ENCODE results near the gene PTGES3. TPM values are rescaled to one million over a fixed set of nuclear protein-coding genes. Genes with fewer than 3 reads are reported as not detected.
A peak's percentile ranks its signal among the peaks of the same experiment; 100 is the strongest.

Gene PTGES3
- total and polyA plus RNA-seq, 10 donors, result 80.6 to 163 (median 130) TPM

- H3K4me3 ChIP-seq, result peak within 1 kb of the TSS; percentile 64 to 98 (median 76)
- peaks cover 0 to 48% (median 11%) of the 10 kb centered on the region in 6 donors for H3K36me3 ChIP-seq
- H3K27me3 ChIP-seq (replicated peaks in 1 of 7), result no peaks in the 10 kb centered on the region
- peak within 1 kb of the TSS; percentile 93 to 98 (median 95) for H3K27ac ChIP-seq
- intact Hi-C loops (cut with DNase I; ENCODE audit: low total_unique reads), result no loop called here
- WGBS, 5 donors, result 0 to 1% (median 0%) methylated on average over 40 to 46 of the region's 46 CpGs
- peak; percentile 100 for DNase-seq
- no peaks in the 10 kb centered on the region for H3K9me3 ChIP-seq
- TF ChIP-seq POLR2A (IDR thresholded peaks at IDR 0.05), result peak; percentile 17 to 77 (median 71)
- peak in 2 of 11 experiments; percentile 17 to 33 for TF ChIP-seq CTCF (IDR thresholded peaks at IDR 0.05 in 8 of 11, conservative IDR thresholded peaks at IDR 0.05 in 3 of 11)
- peak; percentile 98 to 99 (median 98) for TF ChIP-seq POLR2AphosphoS5 (IDR thresholded peaks at IDR 0.05)
- H3K4me1 ChIP-seq, result peaks cover 35 to 57% (median 48%) of the 10 kb centered on the region in 6 donors
Observed at GRCh38 chr12:56724972-56725722, 37.1 kb upstream of the PTGES3 start, which contains the start of gene NACA. TSS of gene NACA (minus strand) at chr12:56725299. CDS start at chr12:56724521, 778 bp downstream.

- TF ChIP-seq CTCF (IDR thresholded peaks at IDR 0.05 in 8 of 11, conservative IDR thresholded peaks at IDR 0.05 in 3 of 11) (no peak), POLR2AphosphoS5 (IDR thresholded peaks at IDR 0.05) (no peak), POLR2A (IDR thresholded peaks at IDR 0.05) (no peak)
- Histone ChIP-seq H3K36me3 (peaks cover 0 to 48% (median 12%) of the 10 kb centered on the region in 6 donors), H3K4me3 (peak overlapping the region; percentile 64 to 98 (median 76)), H3K9me3 (no peaks in the 10 kb centered on the region), H3K27ac (peak overlapping the region; percentile 93 to 98 (median 95)), H3K27me3 (replicated peaks in 1 of 7) (no peaks in the 10 kb centered on the region), H3K4me1 (peaks cover 39 to 62% (median 53%) of the 10 kb centered on the region in 6 donors)
- 0 to 1% (median 0%) methylated on average over 9 of the region's 9 CpGs for WGBS, 5 donors
- no peak for DNase-seq
- intact Hi-C loops (cut with DNase I; ENCODE audit: low total_unique reads), result no loop called here
Observed at GRCh38 chr12:56724701-56724971, 36.6 kb upstream of the PTGES3 start.

- Histone ChIP-seq H3K4me3 (peak overlapping the region; percentile 64 to 98 (median 76)), H3K27ac (peak overlapping the region; percentile 93 to 98 (median 95)), H3K27me3 (replicated peaks in 1 of 7) (no peaks in the 10 kb centered on the region), H3K9me3 (no peaks in the 10 kb centered on the region), H3K36me3 (peaks cover 0 to 48% (median 17%) of the 10 kb centered on the region in 6 donors), H3K4me1 (peaks cover 44 to 67% (median 58%) of the 10 kb centered on the region in 6 donors)
- intact Hi-C loops (cut with DNase I; ENCODE audit: low total_unique reads), result loop anchor here (2.0 kb wide), 1 partner anchor 29 kb away; no protein-coding TSS in a partner anchor
- WGBS, 5 donors, result 1 to 3% (median 2%) methylated on average over 14 of the region's 14 CpGs
- DNase-seq, result no peak
- TF ChIP-seq POLR2AphosphoS5 (IDR thresholded peaks at IDR 0.05) (peak in 1 of 3 donors; percentile 54), CTCF (IDR thresholded peaks at IDR 0.05 in 8 of 11, conservative IDR thresholded peaks at IDR 0.05 in 3 of 11) (no peak)
Observed at GRCh38 chr12:56723889-56724700, 36.0 kb upstream of the PTGES3 start.
